HG03342 (cell line): ENCODE results near the gene CLCA1.

Source experiments
- ATAC-seq: cut with Tn5 transposase; IDR thresholded peaks from one replicate; pipeline ENCODE4 v1.9.1; 2021; ENCODE audit warnings: mild to moderate bottlenecking, moderate library complexity; ENCODE audit not compliant: unreplicated experiment

The CLCA1 gene

DNA sequence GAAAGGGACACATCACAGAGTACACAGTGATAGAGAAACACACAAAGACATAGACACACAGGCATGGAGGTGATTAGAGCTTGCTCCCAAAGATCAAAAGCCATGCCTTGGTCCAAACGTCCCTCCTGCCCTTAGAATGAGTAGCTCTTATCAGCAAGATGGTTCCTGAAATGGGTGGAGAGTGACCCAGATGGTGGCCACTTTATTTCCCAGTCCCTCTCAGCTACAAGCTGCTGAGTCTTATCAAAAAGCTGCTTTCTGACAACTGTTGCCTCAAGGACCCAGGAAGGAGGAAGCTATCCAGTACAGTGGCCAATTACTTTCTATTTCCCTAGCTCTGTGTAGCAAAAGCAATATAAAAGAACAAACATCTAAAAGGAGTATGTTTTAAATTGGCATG is 7.7 kb upstream of the CLCA1 start:
- ATAC-seq: no peak

DNA sequence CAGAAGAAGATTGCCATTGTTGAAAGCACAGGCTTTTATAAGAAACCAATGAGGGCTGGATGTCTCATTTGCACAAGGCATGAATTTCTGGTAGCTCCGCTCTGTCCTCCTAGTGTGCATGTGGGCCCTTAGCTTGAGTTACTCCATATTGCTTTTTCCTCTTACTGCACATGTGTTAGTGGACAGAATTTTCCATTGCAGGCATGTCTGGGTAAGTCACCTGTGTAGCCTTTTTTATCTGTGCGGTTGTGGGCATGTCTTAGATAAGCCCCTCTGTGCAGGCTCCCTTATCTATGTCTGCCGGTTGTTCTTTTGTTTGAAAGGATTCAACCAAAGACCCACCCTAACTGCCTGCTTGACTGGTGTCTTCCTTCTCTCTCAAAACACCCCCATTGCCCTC is 7.2 kb upstream of the CLCA1 start:
- no peak for ATAC-seq

DNA sequence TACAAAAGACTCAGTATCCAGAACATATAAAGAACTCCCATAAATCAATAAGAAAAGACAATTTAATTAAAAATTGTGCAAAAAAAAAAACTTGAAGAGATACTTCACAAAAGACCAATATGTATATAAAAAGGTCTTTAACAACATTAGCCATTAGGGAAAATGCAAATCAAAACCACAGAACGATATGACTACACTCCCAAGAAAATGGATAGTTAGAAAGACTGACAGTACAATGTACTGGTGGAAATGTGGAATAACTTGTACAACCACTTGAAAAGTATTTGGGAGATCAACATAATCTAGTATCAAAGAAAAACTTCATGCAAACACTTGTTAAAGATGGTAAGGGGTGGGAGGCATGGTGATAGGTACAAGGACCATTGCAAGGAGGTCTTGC is 3.9 kb upstream of the CLCA1 start:
- peak; percentile 53 for ATAC-seq

DNA sequence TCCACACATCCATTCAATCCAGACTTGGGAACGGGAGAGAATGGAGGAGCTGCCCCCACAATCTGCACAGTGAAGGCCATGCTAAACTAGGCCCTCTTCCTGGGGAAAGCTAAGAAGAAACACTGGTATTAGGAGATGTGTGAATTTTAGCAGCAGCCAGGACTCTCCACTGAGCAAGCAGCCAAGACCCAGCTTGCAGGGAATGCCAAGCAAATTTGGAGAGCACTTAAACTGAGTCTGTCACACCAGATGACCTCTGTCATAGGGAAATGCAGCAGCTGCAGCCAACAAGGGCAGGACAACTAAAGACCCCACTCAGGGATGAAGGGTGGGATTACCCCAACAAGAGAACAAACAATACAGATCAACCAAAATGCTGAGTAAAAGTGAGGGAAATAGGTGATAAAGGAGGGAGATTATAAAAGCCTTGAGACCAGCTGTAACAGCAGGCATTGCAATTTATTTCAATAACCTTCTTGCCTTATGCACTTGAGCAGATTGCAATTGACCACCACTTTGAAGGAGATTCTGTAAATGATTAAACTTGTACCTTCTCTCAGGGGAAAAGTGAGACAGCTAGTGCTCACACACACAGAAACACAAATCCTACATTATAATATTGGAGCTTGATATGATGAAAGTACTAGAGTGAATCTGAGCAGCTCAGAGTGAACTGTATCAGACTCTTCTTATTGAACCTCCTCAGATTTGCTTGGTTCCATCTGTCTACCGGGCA is 2.5 kb upstream of the CLCA1 start:
- no peak for ATAC-seq

DNA sequence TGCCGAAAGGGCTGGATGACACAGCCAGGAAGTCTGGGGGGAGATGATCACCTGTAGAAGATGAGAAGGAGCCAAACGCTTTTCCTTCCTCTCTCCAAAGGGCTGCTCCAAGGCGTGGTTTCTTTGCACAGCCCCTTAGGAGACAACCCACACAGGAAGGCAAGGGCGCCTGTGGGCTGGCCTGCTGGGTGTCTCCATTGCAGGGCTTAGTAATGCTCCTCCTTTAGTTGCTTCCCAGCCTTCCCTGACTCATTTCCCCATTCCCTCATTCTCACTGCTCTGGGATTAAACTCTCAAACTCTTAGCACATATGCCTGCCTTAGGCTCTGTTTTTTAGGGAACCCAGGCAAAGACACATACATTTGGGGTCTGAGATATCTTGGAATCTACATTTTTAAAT is 1.7 kb upstream of the CLCA1 start:
- no peak for ATAC-seq

DNA sequence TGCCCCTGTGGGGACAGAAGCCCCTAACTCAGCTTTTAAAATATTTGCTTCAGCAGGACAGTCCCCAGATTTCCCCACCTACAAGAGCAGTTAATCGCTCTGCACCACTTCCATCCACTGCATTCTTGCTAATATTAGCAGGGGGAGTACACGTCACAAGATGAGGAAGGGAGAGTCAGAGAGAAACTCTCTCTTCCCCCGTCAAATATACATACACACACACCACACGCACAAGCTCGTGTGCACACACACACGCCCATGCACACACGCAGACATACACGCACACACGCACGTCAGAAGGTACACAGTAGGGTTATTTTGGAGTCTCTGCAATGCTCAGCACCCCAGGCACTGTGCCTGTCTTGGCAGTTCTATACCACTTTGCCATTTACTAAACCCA is 2.1 kb downstream of the CLCA1 start:
- no peak for ATAC-seq

DNA sequence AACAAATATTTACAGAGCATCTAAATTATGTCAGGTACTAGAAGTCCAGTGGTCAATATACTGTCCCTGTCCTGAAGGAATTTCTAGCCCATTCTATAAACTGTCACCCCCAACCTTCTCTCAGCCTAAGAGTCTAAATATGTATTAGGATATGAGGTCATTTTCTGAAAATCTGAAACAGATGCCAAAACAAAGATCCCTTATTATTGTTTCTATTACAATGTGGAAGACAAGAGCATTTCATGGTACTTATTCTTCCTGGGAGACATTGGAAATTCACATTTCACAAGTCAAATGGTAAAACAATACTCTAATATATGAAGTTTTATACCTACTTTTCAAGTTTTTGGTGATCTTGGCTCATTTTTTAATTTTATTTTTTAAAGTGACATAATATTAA is 2.6 kb downstream of the CLCA1 start:
- ATAC-seq: no peak

DNA sequence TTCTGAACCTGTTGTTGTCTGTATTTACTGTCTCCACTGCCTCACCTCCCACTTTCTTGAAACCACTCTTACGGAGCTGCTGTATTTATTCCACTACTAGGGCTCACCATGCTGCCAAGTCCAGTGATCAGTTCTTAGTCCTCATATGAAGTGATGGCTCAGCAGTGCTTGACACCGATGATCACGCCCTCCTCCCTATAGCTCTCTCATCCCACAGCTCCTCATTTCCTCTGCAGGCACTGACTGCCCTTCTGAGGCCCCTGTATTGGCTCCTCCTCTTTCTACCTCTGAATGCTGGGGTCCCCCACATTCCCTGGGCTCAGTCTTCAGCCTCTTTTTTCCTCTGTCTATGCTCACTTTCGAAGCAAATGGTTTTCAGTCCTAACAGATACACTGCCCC is 3.4 kb downstream of the CLCA1 start:
- ATAC-seq: no peak

DNA sequence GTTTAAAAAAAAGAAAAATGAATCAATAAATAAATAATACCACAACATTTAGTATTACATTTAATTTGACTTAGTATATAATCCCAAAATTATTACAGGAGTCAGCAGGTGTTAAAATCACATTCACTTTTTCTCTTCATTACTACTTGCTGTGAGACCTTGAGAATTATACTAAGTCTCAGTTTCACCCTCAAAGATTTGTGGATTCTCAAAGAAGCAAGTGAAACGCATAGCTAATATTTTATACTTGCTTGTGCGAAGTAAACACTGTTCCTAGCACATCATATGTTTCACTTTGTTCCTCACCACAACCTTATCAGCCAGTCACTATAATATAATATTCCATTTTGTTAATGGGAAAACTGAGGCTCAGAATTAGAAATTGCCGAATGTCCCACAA is 4.0 kb downstream of the CLCA1 start:
- no peak for ATAC-seq

DNA sequence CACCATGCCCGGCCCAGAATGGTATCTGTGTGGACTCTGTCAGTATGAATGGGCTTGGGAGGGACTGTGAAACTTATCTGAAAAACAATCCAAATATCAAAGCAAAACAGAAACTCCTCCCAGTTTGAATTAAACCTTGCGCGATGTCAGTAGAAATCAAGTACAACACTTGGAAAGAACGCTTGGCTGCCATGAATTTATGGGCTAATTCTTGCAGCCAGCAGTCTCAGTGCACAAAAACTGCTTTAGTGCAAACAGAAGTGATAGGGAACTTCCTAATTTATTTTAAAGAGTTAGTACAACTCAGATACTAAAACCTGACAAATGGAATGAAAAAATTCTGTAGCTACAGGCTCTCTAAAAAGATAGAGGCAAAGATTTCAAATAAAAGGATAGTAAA is 8.5 kb downstream of the CLCA1 start:
- no peak for ATAC-seq

DNA sequence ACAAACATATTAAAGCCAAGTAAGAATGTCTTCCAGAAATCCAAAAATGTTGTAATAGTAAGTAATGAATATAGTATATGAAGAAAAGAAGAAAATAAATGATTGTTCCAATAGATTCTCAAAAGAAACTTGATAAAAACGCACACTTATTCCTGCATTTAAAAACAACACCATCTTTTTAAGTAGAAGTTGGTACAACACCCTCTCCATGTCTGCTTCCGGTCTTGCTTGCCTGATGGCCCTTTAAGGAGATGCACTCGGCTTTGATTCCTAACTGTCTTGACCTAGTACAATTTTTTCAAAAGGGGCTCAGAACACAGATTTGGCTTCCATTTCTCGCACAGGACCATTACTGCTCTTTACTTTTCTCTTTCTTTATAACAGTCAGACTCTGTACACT is 9.0 kb downstream of the CLCA1 start:
- no peak for ATAC-seq

DNA sequence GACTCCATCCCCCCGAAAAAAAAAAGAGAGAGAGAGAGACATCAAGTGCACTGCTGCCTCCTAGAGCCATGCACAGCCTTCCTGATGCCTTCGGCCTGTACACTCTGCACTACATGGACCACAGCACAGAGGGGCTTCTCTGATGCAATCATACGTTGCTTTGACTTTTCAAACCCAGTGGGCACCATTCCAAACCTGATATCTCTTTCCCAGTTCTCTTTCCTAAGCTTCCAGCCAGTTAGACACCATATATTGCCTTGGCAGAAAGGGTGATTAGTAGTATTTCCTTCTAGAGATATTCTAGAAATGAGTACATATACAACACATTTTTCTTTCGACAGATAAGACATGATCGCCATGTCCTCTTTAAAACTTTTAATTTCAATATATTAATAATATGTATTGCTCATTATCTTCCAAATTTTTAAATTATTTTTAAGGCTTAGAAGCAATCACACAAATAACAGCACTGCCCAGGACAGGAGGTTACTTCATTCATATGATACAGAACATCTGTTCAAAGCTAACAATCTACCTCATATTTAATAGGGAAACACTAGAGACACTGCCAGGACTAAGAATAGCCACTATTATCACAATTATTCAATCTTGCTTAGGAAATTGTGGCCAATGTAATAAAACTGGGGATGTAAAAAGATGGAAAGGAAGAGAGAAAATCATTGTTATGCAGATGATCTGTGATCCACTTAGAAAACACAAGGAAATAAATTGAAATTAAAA is 9.9 kb downstream of the CLCA1 start:
- no peak for ATAC-seq

DNA sequence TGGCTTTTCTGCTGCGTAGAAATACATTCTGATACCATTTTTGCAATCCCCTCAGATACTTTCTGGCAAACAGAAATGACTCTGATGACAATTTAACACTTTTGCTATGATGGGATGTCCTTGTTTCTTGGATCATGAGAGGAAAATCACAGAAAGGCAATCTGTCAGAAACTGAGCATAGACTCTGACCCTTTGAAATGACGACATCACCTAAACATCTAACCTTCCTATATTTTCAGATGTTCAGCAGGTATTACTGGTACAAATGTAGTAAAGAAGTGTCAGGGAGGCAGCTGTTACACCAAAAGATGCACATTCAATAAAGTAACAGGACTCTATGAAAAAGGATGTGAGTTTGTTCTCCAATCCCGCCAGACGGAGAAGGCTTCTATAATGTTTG is 13.2 kb downstream of the CLCA1 start:
- no peak for ATAC-seq

DNA sequence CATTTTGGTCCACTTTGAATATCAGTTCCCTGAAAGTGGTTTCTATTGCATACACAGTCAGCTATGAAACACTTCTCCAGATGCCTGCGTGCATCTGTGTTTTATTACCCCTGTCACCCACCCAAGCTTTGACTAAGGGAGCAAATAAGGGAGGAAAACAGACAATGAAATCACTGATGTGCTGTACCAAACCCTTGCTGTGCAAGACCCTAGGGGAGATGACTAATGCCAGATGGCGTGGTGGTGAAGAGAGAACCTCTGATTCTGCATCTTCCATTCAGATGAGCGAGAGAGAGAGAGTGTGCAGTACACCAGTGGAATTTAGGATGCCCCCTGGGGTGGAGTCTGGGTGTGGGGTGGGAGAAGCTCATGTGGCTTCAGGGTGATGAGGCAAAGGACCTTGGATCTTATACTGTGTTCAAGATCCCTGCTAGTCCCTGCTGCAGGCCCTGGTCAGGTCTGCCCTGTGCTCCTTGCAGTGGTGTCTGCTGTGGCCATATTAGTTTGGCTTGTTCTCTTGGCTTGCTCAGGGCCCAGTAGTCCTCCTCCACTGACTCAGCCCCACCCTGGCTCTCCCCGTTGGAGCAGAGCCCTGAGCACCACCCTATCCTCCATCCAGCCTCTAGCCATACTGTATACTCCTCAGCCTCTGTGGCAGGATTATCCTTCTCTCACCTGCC is 18.5 kb downstream of the CLCA1 start:
- no peak for ATAC-seq

DNA sequence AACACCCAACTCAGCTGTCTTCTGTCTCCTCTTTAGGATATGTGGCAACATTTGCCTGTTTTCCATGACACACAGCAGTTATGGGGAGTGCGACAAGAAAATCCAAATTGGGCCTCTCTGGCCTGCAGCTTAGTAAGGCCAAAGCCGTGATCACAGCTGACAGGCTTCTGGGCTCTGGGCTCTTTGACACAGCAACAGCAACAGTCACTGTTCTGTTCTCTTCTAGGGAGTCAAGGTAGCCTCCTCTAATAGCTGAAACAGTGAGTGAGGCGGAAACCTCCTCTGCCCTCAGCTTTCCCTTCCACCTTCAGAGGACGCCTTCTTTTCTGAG is 19.0 kb downstream of the CLCA1 start:
- no peak for ATAC-seq

DNA sequence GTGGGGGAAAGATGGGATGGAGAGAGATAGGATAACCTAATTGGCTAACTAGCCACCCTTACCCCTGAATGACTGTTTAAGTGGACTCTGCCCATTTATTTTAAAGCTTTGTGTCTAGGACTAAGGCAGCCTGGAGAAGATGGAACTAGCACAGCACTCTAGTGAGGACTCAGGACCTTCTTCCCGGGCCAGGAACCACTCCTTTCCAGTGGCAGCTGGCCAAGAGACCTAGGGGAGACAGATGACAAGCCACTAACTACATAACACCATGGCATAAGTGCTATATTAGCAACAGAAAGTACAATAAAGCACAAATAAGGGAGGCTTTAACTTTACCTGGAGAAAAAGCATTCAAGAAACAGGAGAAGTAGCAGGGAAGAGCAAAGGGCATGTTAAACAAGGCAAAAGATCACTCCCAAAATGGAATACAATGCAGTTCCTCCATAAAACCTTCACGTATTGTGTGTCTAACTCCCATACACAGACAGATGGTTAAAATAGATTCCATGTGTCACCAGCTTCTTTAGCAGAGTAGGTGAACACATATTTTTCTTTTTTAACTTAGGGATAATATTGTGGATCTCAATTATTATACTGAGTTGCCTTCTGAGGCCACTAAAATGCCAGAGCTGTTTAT is 20.6 kb downstream of the CLCA1 start:
- no peak for ATAC-seq

DNA sequence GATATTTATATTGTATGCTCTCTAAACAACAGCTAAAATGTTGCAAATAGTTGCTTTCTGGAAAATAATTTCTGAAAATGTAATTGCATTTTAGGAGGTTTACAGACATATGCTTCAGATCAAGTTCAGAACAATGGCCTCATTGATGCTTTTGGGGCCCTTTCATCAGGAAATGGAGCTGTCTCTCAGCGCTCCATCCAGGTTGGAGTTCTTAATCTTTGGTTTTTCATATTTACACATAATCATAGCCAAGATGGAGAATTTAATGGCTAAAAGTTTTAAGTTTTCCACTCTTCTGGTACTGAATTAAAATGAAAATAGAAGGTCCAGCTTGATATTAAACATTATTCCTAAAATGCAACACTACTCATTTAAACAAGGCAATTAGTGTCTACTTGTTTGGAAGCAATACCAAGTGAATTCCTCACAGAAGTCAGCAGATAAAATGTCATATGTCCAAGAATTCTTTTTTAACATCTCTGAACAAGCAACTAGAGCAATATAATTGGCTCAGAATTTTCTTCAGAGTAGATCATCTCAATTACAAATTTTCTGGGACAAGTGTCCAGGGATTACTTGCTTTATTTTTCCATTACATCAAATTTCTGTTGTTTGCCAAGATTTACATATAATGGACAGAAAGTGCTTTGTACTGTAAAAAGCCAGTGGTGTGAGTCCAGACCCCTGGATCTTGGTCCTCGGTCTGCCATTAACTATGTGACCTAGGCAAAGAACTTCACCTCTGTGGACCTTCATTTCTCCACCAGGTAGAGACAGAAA is 22.6 kb downstream of the CLCA1 start:
- ATAC-seq: no peak

DNA sequence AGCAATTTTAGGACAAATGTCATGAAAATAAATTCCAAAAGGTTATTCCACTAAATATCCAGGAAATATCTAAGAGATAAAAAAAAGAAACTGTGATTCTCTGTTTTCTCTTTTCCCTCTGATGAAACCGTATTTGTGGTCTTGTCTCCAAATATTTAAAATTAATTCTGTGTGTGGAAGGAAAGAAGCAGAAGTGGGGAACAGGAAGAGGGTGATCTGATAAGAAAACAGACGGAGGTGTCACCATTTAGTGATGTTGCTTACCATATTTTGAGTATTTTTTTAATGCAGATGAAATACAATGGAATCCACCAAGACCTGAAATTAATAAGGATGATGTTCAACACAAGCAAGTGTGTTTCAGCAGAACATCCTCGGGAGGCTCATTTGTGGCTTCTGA is 29.6 kb downstream of the CLCA1 start:
- ATAC-seq: no peak

DNA sequence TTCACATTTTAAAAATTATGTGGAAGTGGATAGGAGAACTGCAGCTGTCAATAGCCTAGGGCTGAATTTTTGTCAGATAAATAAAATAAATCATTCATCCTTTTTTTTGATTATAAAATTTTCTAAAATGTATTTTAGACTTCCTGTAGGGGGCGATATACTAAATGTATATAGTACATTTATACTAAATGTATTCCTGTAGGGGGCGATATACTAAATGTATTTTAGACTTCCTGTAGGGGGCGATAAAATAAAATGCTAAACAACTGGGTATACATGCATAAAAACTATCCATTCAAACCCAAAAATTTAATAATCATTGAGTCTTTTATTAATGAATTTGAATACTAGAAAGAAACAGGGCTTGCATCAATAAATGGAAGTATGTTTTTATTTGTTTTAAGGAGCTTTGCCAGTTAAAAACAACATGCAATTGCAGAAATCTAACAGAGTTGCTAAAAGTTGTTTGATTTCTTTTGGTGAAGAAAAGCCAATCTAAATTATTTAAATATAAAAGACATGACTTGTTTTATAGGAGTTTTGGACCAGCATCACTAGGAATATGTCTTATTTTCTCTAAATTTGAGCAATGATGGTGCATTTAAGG is 31.4 kb downstream of the CLCA1 start:
- peak; percentile 52 for ATAC-seq

DNA sequence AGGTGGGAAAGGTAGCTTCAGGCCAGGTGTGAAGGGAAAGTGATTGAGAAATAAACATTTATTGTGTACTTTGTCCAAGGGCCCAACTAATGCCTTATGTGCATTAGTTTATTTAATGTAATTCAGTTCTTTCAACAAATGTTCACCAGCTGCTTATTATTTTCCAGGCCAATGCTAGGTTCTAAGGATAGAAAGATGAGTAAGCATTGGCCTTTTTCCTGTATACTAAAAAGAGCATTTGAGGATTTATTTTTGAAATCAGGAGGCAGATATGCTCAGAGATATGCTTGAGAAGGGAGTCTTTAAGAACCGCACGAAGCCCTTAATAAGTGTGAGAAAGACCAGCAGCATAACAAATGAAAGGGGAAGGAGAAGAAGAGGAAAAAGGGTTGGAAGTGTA is 32.0 kb downstream of the CLCA1 start:
- no peak for ATAC-seq
